Measurements from ENCODE around the gene C1QC. TPM values are rescaled to one million over a fixed set of nuclear protein-coding genes. Genes with fewer than 3 reads are reported as not detected.

C1QC gene
- total and polyA plus RNA-seq, 3 donors from 2014 or later: 8.6 to 108 (median 36.8) TPM

DNA sequence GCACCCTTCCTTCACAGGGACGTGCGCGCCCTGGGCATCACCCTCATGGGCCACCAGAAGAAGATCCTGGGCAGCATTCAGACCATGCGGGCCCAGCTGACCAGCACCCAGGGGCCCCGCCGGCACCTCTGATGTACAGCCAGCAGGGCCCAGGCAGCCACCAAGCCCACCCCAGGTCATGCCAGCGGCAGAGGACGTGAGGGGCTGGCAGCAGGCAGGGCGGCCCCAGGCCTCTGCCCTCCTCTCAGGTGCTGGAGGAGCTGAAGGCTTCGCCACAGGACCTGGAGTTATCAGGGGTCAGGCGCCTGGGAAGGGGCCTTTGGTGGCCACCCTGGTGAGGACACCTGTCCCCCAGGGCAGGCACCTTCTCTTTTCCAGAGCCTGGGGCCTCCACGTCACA lies 41.8 kb upstream of the C1QC start:
- 94% methylated on average over 8 of the region's 12 CpGs; no CpG with 5 or more reads in 1 of the 2 donors for WGBS, 2 donors
- Histone ChIP-seq H3K27ac (no peak overlapping the region), H3K36me3 (ENCODE audit: low read depth, missing control alignments) (no peaks in the 10 kb centered on the region), H3K4me3 (no peak overlapping the region), H3K4me1 (no peaks in the 10 kb centered on the region), H3K9me3 (no peaks in the 10 kb centered on the region), H3K27me3 (no peaks in the 10 kb centered on the region)
- intact Hi-C loops (cut with DNase I; ENCODE audit: low total_unique reads): no loop called here
- TF ChIP-seq, protein P1, sequence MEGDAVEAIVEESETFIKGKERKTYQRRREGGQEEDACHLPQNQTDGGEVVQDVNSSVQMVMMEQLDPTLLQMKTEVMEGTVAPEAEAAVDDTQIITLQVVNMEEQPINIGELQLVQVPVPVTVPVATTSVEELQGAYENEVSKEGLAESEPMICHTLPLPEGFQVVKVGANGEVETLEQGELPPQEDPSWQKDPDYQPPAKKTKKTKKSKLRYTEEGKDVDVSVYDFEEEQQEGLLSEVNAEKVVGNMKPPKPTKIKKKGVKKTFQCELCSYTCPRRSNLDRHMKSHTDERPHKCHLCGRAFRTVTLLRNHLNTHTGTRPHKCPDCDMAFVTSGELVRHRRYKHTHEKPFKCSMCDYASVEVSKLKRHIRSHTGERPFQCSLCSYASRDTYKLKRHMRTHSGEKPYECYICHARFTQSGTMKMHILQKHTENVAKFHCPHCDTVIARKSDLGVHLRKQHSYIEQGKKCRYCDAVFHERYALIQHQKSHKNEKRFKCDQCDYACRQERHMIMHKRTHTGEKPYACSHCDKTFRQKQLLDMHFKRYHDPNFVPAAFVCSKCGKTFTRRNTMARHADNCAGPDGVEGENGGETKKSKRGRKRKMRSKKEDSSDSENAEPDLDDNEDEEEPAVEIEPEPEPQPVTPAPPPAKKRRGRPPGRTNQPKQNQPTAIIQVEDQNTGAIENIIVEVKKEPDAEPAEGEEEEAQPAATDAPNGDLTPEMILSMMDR (IDR thresholded peaks at IDR 0.05): no peak
- no peak for TF ChIP-seq POLR2A (IDR thresholded peaks at IDR 0.05)
- no peak for DNase-seq

DNA sequence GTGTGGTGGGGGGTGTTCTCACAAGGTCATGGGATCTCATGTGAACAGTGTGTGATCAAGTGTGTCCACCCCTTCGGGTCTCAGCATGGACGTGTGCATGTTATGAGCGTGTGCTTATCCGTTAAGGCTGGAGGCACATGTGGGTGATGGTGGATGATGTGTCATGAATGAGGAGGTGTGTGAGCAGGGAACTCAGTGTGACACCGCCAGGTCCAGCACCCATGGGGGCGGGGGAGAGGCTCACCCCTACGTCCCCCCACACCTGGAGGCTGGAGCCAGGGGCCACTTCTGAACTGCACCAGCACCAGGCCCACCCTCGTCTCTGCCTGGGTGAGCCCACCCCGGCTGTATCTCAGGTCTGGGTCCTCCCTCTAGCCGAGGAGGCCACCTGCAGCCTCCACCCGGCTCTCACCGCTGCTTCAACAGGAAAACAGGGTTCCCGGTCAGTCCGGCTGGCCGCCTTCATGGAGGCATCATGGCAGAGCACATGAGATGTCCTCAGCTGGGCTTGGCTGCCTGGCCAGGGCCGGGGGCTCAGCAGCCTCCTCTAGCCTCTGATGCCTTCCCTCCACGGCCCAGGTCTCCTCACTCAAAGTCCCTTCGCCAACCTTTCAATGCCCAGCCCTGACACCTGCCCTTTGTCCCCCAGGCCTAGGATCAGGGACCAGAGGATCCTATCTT lies 41.2 kb upstream of the C1QC start:
- whole genome bisulfite sequencing, 2 donors: 89 to 91% methylated on average over 11 to 18 of the region's 18 CpGs
- no peaks in the 10 kb centered on the region for H3K9me3 ChIP-seq
- H3K36me3 ChIP-seq (ENCODE audit: low read depth, missing control alignments): no peaks in the 10 kb centered on the region
- TF ChIP-seq POLR2A (IDR thresholded peaks at IDR 0.05): no peak
- TF ChIP-seq, protein P1 (IDR thresholded peaks at IDR 0.05): no peak
- DNase-seq: no peak
- H3K4me3 ChIP-seq: no peak overlapping the region
- no peaks in the 10 kb centered on the region for H3K4me1 ChIP-seq
- no peak overlapping the region for H3K27ac ChIP-seq
- no peaks in the 10 kb centered on the region for H3K27me3 ChIP-seq
- intact Hi-C loops (cut with DNase I; ENCODE audit: low total_unique reads): no loop called here

DNA sequence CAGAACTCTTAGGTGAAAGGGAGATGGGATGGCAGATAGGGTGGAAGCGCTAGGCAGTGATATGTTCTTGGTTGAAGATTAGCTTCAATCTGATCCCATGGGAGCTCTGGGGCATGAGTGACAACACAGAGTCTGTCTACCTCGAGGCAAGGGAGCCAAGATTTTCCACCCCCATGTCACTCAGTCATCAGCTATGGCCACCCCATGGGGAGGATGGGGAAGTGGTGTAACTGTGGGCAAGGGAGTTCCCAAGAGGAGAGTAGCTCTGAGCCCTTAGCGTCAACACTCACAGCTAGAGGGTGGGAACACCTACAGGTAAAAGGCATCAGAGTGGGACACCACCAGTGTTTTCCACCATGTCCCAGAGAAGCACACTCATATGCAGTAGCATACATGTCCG lies 37.3 kb upstream of the C1QC start:
- H3K27ac ChIP-seq: no peak overlapping the region
- no peaks in the 10 kb centered on the region for H3K9me3 ChIP-seq
- no peaks in the 10 kb centered on the region for H3K36me3 ChIP-seq (ENCODE audit: low read depth, missing control alignments)
- WGBS, 2 donors: 50 to 54% methylated on average over 4 of the region's 4 CpGs
- no peak for DNase-seq
- no peaks in the 10 kb centered on the region for H3K4me1 ChIP-seq
- TF ChIP-seq, protein P1 (IDR thresholded peaks at IDR 0.05): no peak
- TF ChIP-seq POLR2A (IDR thresholded peaks at IDR 0.05): no peak
- intact Hi-C loops (cut with DNase I; ENCODE audit: low total_unique reads): no loop called here
- no peaks in the 10 kb centered on the region for H3K27me3 ChIP-seq
- no peak overlapping the region for H3K4me3 ChIP-seq

DNA sequence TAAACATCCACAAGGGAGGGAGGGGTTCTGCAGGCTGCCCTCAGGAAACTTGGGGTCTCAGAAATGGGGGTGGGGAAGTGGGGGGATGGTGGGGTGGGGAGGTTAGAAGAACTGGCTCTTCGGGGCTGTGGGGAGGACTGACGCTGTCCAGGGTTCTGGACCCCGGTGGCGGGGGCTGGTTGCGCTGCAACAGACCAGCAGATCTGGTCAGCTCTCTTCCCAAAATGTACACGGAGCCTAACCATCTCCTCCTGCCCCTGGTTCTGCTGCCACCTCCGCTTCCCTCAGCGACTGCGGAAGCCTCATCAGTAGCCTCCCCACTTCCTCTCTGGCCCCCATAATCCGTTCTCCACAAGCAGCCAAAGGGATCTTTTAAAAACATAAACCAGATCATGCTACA lies 36.3 kb upstream of the C1QC start:
- no peak for TF ChIP-seq POLR2A (IDR thresholded peaks at IDR 0.05)
- TF ChIP-seq, protein P1 (IDR thresholded peaks at IDR 0.05): no peak
- Histone ChIP-seq H3K4me3 (no peak overlapping the region), H3K4me1 (no peaks in the 10 kb centered on the region), H3K27ac (no peak overlapping the region), H3K27me3 (no peaks in the 10 kb centered on the region), H3K36me3 (ENCODE audit: low read depth, missing control alignments) (no peaks in the 10 kb centered on the region), H3K9me3 (no peaks in the 10 kb centered on the region)
- WGBS, 2 donors: 6 to 8% methylated on average over 6 to 10 of the region's 10 CpGs
- DNase-seq: no peak
- intact Hi-C loops (cut with DNase I; ENCODE audit: low total_unique reads): no loop called here

DNA sequence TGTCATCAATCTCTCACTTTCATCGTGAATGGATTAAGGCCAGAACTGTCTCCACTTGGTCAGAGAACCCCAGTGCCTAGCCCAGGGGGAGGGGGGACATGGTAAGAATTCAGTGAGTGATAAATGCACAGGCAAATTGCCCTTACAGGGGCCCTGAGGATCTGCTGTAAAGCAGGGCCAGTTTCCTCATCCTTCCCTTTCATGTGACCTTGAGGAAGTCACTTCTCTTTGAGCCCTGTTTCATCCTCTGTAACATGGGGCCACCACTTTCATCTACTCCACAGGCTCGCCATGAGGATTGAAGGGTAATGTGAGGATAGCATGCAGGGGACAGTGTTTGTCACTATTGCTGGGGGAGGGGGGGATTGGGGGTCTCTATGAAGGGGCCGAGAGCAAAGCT lies 35.1 kb upstream of the C1QC start:
- Histone ChIP-seq H3K4me1 (no peaks in the 10 kb centered on the region), H3K36me3 (ENCODE audit: low read depth, missing control alignments) (no peaks in the 10 kb centered on the region), H3K4me3 (no peak overlapping the region), H3K9me3 (no peaks in the 10 kb centered on the region), H3K27me3 (no peaks in the 10 kb centered on the region), H3K27ac (no peak overlapping the region)
- WGBS, 2 donors: 60 to 67% methylated on average over 2 to 3 of the region's 3 CpGs
- intact Hi-C loops (cut with DNase I; ENCODE audit: low total_unique reads): no loop called here
- TF ChIP-seq POLR2A (IDR thresholded peaks at IDR 0.05): no peak
- TF ChIP-seq, protein P1 (IDR thresholded peaks at IDR 0.05): no peak
- DNase-seq: no peak

Measured in testis (tissue), 3 donors.